Measurements from ENCODE around the gene MBTD1.

DNA sequence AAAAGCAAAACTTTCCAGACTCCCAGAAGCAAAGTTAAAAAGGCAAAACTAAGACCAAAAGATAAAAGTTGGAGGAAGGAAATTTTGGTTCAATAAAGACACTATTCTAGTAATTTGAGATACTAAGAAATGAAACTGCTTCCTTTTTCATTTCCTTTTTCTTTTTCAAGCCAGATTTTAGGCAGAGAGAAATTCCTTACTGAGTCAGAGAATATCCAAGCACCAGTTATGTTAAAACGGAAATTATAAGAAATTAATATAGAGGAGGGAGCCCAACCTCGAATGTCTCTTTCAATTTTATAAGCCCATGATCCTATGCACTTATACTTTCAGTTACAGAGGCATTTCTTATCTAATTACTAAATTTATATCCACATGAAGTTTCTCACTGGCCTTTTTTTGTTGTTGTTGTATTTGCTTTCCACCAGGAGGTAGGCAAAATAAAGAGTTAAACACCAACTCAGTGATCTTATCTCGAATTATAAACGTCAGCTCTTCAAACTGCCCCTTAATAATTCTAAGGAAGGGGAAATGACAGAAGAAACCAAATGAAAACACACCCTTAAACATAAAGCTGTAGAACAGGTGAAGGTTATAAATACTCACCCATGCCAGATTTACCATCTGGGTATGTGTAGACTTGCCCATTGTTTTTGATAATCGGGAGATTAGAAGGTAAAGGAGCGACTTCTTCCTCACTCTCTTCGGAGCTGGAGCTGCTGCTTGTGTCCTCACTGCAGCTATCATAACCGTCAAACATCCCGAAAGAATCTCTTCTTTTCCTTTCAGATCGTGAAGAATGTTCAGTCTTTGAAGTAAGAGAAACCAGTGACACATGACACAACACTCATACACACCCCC lies 35.2 kb downstream of the MBTD1 start:
- TF ChIP-seq, protein P1, sequence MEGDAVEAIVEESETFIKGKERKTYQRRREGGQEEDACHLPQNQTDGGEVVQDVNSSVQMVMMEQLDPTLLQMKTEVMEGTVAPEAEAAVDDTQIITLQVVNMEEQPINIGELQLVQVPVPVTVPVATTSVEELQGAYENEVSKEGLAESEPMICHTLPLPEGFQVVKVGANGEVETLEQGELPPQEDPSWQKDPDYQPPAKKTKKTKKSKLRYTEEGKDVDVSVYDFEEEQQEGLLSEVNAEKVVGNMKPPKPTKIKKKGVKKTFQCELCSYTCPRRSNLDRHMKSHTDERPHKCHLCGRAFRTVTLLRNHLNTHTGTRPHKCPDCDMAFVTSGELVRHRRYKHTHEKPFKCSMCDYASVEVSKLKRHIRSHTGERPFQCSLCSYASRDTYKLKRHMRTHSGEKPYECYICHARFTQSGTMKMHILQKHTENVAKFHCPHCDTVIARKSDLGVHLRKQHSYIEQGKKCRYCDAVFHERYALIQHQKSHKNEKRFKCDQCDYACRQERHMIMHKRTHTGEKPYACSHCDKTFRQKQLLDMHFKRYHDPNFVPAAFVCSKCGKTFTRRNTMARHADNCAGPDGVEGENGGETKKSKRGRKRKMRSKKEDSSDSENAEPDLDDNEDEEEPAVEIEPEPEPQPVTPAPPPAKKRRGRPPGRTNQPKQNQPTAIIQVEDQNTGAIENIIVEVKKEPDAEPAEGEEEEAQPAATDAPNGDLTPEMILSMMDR (IDR thresholded peaks at IDR 0.05; ENCODE audit: poor library complexity), result no peak
- TF ChIP-seq EZH2 (IDR thresholded peaks at IDR 0.05; ENCODE audit: borderline replicate concordance), result no peak

Data from hepatocyte (in vitro differentiated cells).